ENCODE results near the gene NABP2.
"Not testable (repeated sequence)": the region's sequence is repeated elsewhere in the genome, so short reads cannot be mapped to it uniquely, and the experiment has no call there.

Gene NABP2

GRCh38 chr12:56248711-56249110, 24.6 kb downstream of the NABP2 start:
- no peak for DNase-seq

DNA sequence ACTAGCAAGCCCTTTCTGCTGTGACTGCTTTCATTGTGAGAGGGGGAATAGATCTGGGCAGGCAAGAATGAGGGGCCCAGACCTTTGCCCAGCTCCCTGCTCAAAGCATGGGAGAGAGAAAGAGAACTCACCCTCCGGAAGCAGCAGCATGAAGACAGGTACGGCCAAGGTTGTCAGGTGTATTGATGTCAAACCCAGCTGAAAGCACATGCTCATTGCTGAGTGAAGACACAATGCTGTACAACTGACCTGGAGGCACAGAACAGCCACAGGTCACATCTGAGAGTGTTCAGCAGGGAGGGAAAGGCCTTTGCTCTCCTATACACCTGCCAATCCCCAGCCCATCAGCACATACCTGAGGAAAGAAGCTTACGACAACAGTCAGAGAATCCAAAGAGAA, 28.5 kb downstream of the NABP2 start:
- no peak for DNase-seq

DNA sequence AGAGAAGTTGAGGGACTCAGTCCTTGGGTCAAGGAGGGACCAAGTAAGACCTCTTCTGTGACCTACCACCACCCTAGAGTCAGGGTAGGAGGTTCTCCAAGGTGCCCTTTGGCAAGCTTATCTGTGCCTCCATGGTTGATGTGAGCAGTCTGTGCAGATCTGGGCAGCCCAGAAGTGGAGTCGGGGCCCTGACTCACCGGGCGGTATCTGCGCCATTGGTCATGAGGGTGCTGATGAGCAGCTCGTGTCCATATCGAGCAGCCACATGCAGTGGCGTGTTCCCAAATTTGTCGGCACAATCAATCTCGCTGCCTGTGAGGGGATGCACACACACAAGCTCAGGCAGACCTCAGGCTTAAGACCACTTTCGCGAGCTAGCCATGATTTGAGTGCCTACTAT, 28.9 kb downstream of the NABP2 start:
- DNase-seq = no peak

DNA sequence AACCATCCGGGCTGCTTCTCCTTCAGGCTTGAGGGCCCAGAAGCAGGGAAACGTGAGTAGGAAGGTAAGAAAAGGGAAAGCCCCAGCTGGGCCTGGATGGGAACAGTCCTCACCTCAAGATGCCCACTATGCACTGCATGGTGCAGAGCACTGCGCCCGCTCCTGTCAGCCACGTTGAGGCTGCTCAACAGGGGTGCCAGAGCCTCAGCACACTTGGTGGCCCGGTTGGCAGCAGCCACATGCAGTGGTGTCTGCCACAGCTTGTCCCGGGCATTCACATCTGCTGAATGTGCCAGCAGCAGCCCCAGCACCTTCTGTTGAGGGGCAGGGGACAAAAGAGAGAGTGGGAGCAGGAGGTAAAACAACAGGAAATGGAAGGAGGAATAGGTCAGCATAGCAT, 31.5 kb downstream of the NABP2 start:
- DNase-seq = no peak

DNA sequence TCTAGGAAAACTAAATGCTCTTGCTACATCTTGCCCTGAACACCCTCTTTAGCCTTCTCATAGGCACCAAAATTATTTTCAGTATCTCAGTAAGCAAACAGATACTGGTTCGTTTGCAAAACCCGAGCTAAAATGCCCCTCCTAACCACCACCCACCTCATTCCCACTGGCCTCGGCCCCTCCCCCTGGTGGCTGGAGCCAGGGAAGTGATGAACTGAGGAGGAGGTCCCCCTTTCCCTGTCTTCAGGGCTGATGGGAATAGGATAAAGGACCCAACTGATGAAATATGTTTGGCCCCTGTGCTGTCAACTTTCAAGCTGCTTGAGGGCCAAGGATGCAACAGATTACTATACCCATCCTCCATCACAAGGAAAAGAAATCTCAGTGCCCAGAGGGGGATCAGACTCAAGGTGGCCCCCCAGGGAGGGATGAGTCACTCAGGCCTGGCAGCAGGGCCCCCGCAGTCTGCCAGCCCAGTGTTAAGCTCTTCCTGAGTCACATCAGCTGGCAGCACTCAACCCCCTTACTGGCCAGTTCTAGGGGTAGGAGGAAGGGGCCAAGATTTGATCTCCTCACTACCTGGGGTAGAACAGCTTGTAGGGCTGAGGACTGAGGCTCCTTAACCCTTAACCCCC, 32.3 kb downstream of the NABP2 start:
- DNase-seq = no peak

DNA sequence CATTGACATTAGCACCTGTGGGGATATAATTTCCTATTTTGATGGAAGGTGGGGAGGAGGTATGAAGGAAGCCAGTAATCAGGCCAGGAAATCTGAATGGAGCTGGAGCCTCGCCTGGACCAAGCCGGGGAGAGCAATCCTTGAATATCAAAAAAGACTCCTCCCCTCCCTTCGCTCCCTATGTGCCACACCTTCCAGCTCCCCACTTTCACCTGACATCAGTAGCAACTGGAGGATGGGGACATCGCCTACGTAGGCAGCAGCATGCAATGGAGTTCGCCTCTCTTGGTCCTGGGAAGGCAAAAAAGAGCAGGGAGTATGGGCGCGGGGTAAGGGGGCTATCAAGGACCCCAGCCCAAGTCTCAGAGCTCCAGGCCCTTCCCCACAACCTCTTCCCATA, 32.9 kb downstream of the NABP2 start:
- no peak for DNase-seq

DNA sequence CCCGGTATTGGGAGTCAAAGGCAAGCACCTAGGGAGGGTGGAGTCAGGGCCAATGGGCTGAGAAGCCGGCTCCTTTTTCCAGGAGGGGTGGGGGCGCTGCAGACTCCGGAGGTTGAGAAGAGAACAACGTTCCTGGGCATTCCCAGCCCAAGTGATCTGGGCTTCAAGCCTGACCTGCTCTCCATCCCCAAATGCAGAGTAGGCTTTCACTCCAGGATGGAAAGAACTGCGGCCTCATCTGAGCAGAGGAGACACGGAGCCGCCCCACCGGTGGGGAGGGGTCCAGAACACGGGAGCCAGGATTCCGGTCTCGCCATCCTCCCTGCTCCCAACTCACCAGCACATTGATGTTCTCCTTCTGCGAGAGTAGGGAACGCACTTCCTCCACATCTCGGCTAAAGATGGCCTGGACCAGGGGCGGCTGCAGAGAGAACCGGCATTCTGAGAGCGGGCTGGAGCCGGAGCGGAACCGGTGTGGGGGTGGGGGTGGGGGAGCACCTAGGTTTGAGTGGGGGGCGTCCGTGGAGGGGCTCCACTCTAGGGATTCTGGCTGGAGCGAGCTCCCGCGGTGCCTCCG, 33.4 kb downstream of the NABP2 start:
- no peak for DNase-seq

GRCh38 chr12:56258068-56258819, 34.1 kb downstream of the NABP2 start, which contains the start of gene ANKRD52:
ANKRD52 (minus strand) TSS chr12:56258384; CDS start chr12:56258269, 115 bp downstream.
- DNase-seq = peak; percentile 73 to 82

DNA sequence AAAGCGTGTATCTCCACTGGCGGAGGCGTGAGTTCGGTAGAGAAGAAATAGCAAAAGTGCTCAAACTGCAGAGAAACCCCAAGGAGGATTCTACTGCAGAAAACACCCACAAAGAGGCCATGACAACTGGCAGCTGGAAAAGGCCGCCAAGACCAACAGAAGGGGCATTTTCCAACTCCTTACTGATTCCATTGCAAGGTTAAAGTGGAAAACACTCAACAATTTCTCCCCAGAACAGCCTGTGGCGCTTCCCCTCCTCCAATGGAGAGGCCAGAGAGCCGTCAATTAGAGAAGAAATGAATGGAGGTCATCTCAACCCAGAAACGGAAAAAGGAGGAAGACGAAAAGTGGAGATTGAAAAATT, 34.7 kb downstream of the NABP2 start:
- no peak for DNase-seq

GRCh38 chr12:56260380-56260779, 36.2 kb downstream of the NABP2 start:
- no peak for DNase-seq

GRCh38 chr12:56260921-56261320, 36.8 kb downstream of the NABP2 start:
- DNase-seq = no peak

- DNase-seq = no peak
These were observed 37.5 kb downstream of the NABP2 start for GRCh38 chr12:56261503-56262232.

- not testable (repeated sequence) for DNase-seq
These were observed 38.8 kb downstream of the NABP2 start for GRCh38 chr12:56262955-56263354.

- not testable (repeated sequence) for DNase-seq
These were observed 42.0 kb downstream of the NABP2 start for GRCh38 chr12:56266068-56266692.

DNA sequence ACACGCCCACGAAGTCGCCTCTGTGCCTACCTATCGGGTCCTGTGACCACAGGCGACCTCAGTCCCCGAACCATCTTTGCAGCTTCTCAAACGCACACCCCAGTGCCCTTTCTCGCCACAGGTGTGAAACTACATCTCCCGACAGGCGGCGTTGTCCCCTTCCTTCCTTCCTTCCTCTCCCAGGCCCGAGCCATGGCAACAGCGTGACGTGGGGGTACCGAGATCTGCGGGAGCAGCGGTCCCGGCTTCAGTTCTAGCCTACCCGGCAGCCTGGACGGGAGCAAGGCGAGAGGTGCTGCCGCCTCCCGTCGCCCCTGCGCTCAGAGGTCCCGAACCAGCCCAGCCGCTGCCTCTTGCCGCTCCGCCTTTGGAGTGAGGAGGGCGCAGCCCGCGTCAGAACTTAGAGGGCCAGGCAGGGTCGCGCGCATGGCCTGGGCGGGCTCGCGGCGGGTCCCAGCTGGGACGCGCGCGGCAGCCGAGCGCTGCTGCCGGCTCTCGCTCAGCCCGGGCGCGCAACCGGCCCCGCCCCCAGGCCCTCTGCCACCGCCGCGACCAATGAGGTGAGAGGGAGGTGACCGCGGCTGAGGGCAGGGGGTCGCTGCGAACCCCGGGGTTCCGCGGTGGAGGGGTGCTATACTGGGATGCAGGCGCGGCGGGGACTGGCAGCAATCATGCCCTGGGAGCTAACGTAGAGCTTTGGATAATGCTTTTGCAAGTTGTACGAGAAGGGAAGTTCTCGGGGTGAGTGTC, 42.7 kb downstream of the NABP2 start, which contains the start of gene COQ10A:
Gene COQ10A (plus strand): TSS at position 250 of the 750 bp plus-strand sequence. CDS start 177 bp downstream, at position 427.
- DNase-seq = peak; percentile 91 to 92

DNA sequence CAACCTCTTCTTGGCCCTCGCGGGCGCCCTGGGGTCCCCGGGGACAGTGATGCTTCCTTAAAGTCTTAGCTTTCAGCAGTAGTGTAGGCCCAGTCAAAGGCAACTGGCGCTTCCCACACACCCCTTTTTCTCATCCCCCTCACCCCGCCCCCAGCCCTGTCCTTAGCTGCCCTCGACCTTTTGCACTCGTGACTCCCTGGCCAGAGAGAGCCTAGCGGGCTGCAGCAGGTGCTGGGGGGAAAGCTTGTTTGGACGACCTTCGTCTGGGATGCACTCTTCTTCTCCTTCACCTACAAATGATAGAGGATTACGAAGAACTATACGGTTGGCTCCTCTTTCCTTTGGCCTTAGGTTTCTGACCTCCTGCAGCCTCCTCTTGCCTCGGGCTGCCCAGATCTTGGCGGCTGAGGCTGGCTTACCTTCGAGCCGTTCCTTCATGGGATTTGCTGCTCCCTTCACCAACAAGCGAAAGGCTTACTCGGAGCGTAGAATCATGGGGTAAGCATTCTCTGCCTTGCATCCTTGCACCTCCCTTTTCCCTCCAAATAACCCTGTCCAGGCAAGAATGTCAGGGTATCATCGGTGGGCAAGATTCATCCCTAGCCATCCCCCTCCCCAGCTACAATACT, 43.4 kb downstream of the NABP2 start:
- DNase-seq = no peak

- DNase-seq = no peak
These were observed 46.9 kb downstream of the NABP2 start for GRCh38 chr12:56271031-56271430.

GRCh38 chr12:56272468-56272867, 48.3 kb downstream of the NABP2 start:
- not testable (repeated sequence) for DNase-seq

DNA sequence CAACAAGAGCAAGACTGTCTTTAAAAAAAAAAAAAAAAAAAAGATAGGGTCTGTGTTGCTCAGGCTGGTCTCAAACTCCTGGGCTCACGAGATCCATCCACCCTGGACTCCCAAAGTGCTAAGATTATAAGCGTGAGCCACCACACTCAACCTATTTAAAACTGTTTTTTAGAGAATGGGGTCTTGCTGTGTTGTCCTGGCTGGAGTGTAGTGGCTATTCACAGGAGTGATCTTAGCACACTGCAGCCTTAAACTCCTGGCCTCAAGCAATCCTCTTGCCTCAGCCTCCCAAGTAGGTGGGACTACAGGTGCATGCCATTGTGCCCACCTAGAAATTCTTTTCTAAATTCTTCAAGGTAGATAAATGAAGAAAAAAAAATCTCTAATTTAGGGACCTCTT, 50.2 kb downstream of the NABP2 start:
- DNase-seq = no peak

DNA sequence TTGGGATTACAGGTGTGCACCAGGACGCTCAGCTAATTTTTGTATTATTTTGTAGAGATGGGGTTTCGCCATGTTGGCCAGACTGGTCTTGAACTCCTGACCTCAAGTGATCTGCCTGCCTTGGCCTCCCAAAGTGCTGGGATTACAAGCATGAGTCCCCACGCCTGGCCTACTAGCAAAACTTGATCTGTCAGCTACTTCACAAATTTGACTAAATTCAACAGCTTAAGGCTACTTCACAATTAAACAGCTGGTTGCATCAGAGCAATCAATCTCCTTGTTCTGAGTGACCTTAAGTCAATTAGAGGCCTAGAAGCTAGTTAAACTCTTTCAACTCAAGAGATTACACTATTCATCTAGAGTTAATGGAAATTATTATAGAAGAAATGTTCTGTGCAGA, 54.8 kb downstream of the NABP2 start:
- DNase-seq = no peak

Measured in CD4-positive, alpha-beta T cell treated with Interleukin-4 for 1 hour (primary cell).